CD8-positive, alpha-beta memory T cell (primary cell): ENCODE measurements around the gene ABHD4. TPM values are rescaled to one million over a fixed set of nuclear protein-coding genes. Genes with fewer than 3 reads are reported as not detected.

Experiments
- CTCF ChIA-PET: fragments of 350-600 bp; sonication (Branson Sonifier 250); formaldehyde crosslinking; loops from one replicate; lab custom pipeline; 2021; ENCODE audit warnings: antibody characterized with exemption; lab: Charles Lee
- POLR2A ChIA-PET: fragments of 350-600 bp; sonication (Branson Sonifier 250); formaldehyde crosslinking; loops from one replicate; lab custom pipeline; 2021; ENCODE audit warnings: antibody characterized with exemption; lab: Charles Lee
- DNase-seq, 5 donors: peaks; one replicate each; pipeline versions ENCODE4 v3.0.0 to v3.0.0-alpha.2; 2020 to 2022; ENCODE audit warnings: mixed read lengths in 1 of 5
- H3K27ac ChIP-seq: one replicate; pipeline ENCODE4 v1.7.0; 2013; ENCODE audit warnings: low read depth, mild to moderate bottlenecking, low read length, moderate library complexity
- H3K27me3 ChIP-seq: 2 replicates; pipeline ENCODE4 v1.7.0; 2013; ENCODE audit warnings: low read length, mild to moderate bottlenecking; ENCODE audit not compliant: insufficient read depth, poor library complexity, severe bottlenecking
- H3K36me3 ChIP-seq: 2 replicates; pipeline ENCODE4 v1.7.0; 2013; ENCODE audit warnings: mild to moderate bottlenecking, low read length, moderate library complexity; ENCODE audit not compliant: insufficient read depth
- H3K4me1 ChIP-seq: 2 replicates; pipeline ENCODE4 v1.7.0; 2013; ENCODE audit warnings: mild to moderate bottlenecking, low read length, moderate library complexity; ENCODE audit not compliant: insufficient read depth
- H3K4me3 ChIP-seq: 2 replicates; pipeline ENCODE4 v1.7.0; 2013; ENCODE audit warnings: mild to moderate bottlenecking, low read length
- H3K9me3 ChIP-seq: 2 replicates; pipeline ENCODE4 v1.7.0; 2013; ENCODE audit warnings: mild to moderate bottlenecking, low read length
- H3K27ac Mint-ChIP-seq, 8 donors: one replicate each; pipeline ENCODE4 v1.8.0; 2020 to 2021; ENCODE audit warnings: mixed read lengths in 8 of 8, mild to moderate bottlenecking in 6 of 8, inconsistent platforms in 3 of 8, moderate library complexity in 3 of 8
- H3K27me3 Mint-ChIP-seq, 2 donors: one replicate each; pipeline ENCODE4 v1.8.0; 2020 to 2021; ENCODE audit warnings: mixed read lengths in 2 of 2, mild to moderate bottlenecking in 1 of 2, moderate library complexity in 1 of 2
- H3K36me3 Mint-ChIP-seq, 3 donors: one replicate each; pipeline ENCODE4 v1.8.0; 2020 to 2021; ENCODE audit warnings: mixed read lengths in 3 of 3, inconsistent platforms in 1 of 3, mild to moderate bottlenecking in 1 of 3
- H3K4me1 Mint-ChIP-seq, 3 donors: one replicate each; pipeline ENCODE4 v1.8.0; 2020 to 2021; ENCODE audit warnings: mixed read lengths in 3 of 3, inconsistent platforms in 1 of 3, mild to moderate bottlenecking in 1 of 3
- H3K4me3 Mint-ChIP-seq, 7 donors: one replicate each; pipeline ENCODE4 v1.8.0; 2020 to 2021; ENCODE audit warnings: mixed read lengths in 7 of 7, mild to moderate bottlenecking in 6 of 7, moderate library complexity in 4 of 7, inconsistent platforms in 2 of 7
- H3K9me3 Mint-ChIP-seq, 5 donors: one replicate each; pipeline ENCODE4 v1.8.0; 2020 to 2022; ENCODE audit warnings: mixed read lengths in 5 of 5, mild to moderate bottlenecking in 3 of 5, moderate library complexity in 2 of 5, inconsistent platforms in 1 of 5
- polyA plus RNA-seq: library from polyadenylated mRNA; unstranded; fragments of 300-500 nt; fragmentation: Illumina TruSeq; gene quantifications from one replicate; pipeline ENCODE4 v1.2.3, GENCODE V29; 2021
- total RNA-seq, 2 experiments: library from RNA; stranded (reverse); gene quantifications; one replicate each; pipeline ENCODE4 v1.2.3, GENCODE V29; 2021

Gene ABHD4, protein sequence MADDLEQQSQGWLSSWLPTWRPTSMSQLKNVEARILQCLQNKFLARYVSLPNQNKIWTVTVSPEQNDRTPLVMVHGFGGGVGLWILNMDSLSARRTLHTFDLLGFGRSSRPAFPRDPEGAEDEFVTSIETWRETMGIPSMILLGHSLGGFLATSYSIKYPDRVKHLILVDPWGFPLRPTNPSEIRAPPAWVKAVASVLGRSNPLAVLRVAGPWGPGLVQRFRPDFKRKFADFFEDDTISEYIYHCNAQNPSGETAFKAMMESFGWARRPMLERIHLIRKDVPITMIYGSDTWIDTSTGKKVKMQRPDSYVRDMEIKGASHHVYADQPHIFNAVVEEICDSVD
- total RNA-seq (10 to 100 TPM in 1 of 2 experiments, 1 to 10 TPM in 1; 8.4 to 11.4 TPM), polyA plus RNA-seq (13.7 TPM)

DNA sequence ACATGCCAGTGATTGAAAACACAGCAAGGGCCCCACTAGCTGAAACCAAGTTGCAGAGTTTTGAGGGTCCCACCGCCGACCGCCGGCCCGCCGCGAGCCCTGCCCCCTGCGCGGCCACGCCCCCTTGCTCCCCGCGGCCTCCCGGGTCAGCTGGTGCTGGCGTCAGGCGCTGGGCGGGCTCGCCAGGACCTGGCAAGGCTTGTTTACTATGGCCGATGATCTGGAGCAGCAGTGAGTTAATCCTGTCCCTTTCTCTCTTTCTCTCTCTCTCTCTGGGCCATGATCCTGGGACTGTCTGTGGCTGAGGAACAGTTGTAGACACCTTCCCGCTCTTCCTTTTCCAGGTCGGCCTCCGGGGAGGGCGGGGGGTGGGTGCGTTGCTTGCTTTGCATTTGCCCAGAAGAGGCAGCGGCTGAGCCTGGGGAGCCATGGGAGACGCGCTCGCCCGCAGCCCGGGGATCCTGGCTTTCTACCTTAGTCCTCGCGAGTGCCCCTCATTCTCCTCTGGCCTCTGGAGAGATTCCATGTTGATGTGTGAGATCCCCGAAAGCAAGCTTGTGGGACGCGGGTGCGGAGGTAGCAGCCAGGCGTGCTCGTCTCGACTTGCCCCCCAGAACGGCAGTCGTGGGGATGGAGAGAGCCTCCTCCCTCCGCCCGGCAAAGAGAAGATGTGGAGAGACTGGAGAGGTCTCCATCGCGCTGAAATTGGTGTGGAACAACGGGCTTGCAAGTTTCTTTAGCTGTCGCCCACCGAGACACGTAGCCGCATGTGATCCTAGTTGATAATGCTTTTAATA, at the start of gene ABHD4:
Gene ABHD4 (plus strand): TSS at position 202 of the 797 bp plus-strand sequence. CDS start 7 bp downstream, at position 209.
- peak within 1 kb of the TSS; percentile 90 for H3K4me3 ChIP-seq
- H3K27ac ChIP-seq = peak within 1 kb of the TSS; percentile 74

DNA sequence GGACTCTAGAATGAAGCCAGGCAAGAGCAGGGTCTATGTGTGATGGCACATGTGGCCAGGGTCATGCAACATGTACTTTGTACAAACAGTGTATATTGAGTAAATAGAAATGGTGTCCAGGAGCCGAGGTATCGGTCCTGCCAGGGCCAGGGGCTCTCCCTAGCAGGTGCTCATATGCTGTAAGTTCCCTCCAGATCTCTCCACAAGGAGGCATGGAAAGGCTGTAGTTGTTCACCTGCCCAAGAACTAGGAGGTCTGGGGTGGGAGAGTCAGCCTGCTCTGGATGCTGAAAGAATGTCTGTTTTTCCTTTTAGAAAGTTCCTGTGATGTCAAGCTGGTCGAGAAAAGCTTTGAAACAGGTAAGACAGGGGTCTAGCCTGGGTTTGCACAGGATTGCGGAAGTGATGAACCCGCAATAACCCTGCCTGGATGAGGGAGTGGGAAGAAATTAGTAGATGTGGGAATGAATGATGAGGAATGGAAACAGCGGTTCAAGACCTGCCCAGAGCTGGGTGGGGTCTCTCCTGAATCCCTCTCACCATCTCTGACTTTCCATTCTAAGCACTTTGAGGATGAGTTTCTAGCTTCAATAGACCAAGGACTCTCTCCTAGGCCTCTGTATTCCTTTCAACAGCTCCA, 48.7 kb upstream of the ABHD4 start:
- H3K4me1 ChIP-seq = peaks cover 98% of the 10 kb centered on the region
- no peaks in the 10 kb centered on the region for H3K9me3 ChIP-seq
- H3K4me3 Mint-ChIP-seq = peak overlapping the region; percentile 79 to 93 (median 84)
- H3K36me3 Mint-ChIP-seq = peaks cover 66 to 92% (median 68%) of the 10 kb centered on the region in 3 donors
- POLR2A ChIA-PET = interaction anchor here (1.5 to 13.3 kb wide), 4 partner anchors 10 to 36 kb away, joined by 3 to 285 read pairs (median 222); no protein-coding TSS in a partner anchor
- H3K4me3 ChIP-seq = peak overlapping the region; percentile 19
- peaks cover 0 to 3% of the 10 kb centered on the region in 2 donors for H3K27me3 Mint-ChIP-seq
- no peaks in the 10 kb centered on the region for H3K9me3 Mint-ChIP-seq
- H3K27ac ChIP-seq = peak overlapping the region; percentile 55
- no peak for DNase-seq
- no peaks in the 10 kb centered on the region for H3K27me3 ChIP-seq
- CTCF ChIA-PET = interaction anchor here (1.0 to 13.0 kb wide), 6 partner anchors 7 to 23 kb away, joined by 3 to 338 read pairs (median 50); no protein-coding TSS in a partner anchor
- H3K4me1 Mint-ChIP-seq = peaks cover 92 to 98% (median 97%) of the 10 kb centered on the region in 3 donors
- peaks cover 75% of the 10 kb centered on the region for H3K36me3 ChIP-seq
- peak overlapping the region; percentile 96 to 100 (median 100) for H3K27ac Mint-ChIP-seq

More for the DNA sequence above, at the start of gene ABHD4:
- Mint-ChIP-seq H3K36me3 (peaks cover 14 to 34% (median 15%) of the 10 kb centered on the region in 3 donors), H3K27ac (peak within 1 kb of the TSS; percentile 69 to 97 (median 94)), H3K4me3 (peak within 1 kb of the TSS; percentile 93 to 98 (median 96)), H3K27me3 (peaks cover 0 to 3% of the 10 kb centered on the region in 2 donors), H3K4me1 (peaks cover 26 to 43% (median 36%) of the 10 kb centered on the region in 3 donors), H3K9me3 (no peaks in the 10 kb centered on the region)
- ChIA-PET POLR2A (interaction anchor here (0.5 to 2.8 kb wide), 8 partner anchors 9 to 329 kb away, joined by 3 to 51 read pairs (median 4); partner anchors contain the start of genes DAD1 and OXA1L), CTCF (interaction anchor here (0.6 to 6.5 kb wide), 8 partner anchors 8 to 388 kb away, joined by 3 to 37 read pairs (median 6); partner anchors contain the start of gene OXA1L)
- Histone ChIP-seq H3K9me3 (no peaks in the 10 kb centered on the region), H3K4me1 (peaks cover 10% of the 10 kb centered on the region), H3K36me3 (peaks cover 12% of the 10 kb centered on the region), H3K27me3 (no peaks in the 10 kb centered on the region)
- DNase-seq = peak; percentile 59 to 74 (median 63)

DNA sequence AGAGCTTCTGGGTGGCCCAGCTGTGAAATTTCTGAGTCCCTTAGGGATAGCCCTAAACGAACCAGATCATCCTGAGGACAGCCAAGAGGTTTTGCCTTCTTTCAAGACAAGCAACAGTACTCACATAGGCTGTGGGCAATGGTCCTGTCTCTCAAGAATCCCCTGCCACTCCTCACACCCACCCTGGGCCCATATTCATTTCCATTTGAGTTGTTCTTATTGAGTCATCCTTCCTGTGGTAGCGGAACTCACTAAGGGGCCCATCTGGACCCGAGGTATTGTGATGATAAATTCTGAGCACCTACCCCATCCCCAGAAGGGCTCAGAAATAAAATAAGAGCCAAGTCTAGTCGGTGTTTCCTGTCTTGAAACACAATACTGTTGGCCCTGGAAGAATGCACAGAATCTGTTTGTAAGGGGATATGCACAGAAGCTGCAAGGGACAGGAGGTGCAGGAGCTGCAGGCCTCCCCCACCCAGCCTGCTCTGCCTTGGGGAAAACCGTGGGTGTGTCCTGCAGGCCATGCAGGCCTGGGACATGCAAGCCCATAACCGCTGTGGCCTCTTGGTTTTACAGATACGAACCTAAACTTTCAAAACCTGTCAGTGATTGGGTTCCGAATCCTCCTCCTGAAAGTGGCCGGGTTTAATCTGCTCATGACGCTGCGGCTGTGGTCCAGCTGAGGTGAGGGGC, 48.0 kb upstream of the ABHD4 start:
- Mint-ChIP-seq H3K9me3 (no peaks in the 10 kb centered on the region), H3K36me3 (peaks cover 60 to 85% (median 63%) of the 10 kb centered on the region in 3 donors), H3K4me1 (peaks cover 92 to 98% (median 97%) of the 10 kb centered on the region in 3 donors), H3K27me3 (peaks cover 0 to 3% of the 10 kb centered on the region in 2 donors), H3K27ac (peak overlapping the region; percentile 96 to 100 (median 100)), H3K4me3 (peak overlapping the region; percentile 79 to 93 (median 84))
- Histone ChIP-seq H3K9me3 (no peaks in the 10 kb centered on the region), H3K27me3 (no peaks in the 10 kb centered on the region), H3K4me3 (peak overlapping the region; percentile 19), H3K36me3 (peaks cover 70% of the 10 kb centered on the region), H3K27ac (peak overlapping the region; percentile 55), H3K4me1 (peaks cover 98% of the 10 kb centered on the region)
- peak; percentile 55 to 85 (median 70) for DNase-seq
- POLR2A ChIA-PET = interaction anchor here (1.3 to 13.3 kb wide), 7 partner anchors 10 to 48 kb away, joined by 3 to 285 read pairs (median 12); partner anchors contain the start of gene DAD1
- CTCF ChIA-PET = interaction anchor here (0.5 to 13.0 kb wide), 12 partner anchors 8 to 909 kb away, joined by 3 to 338 read pairs (median 4); no protein-coding TSS in a partner anchor

DNA sequence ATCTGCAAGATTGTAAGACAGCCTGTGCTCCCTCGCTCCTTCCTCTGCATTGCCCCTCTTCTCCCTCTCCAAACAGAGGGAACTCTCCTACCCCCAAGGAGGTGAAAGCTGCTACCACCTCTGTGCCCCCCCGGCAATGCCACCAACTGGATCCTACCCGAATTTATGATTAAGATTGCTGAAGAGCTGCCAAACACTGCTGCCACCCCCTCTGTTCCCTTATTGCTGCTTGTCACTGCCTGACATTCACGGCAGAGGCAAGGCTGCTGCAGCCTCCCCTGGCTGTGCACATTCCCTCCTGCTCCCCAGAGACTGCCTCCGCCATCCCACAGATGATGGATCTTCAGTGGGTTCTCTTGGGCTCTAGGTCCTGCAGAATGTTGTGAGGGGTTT, 46.5 kb upstream of the ABHD4 start:
- Histone ChIP-seq H3K36me3 (peaks cover 55% of the 10 kb centered on the region), H3K4me3 (peak overlapping the region; percentile 1), H3K27ac (peak overlapping the region; percentile 32), H3K9me3 (no peaks in the 10 kb centered on the region), H3K27me3 (no peaks in the 10 kb centered on the region), H3K4me1 (peaks cover 94% of the 10 kb centered on the region)
- Mint-ChIP-seq H3K27ac (peak overlapping the region; percentile 96 to 100 (median 100)), H3K9me3 (peaks cover 0 to 4% (median 2%) of the 10 kb centered on the region in 5 donors), H3K4me1 (peaks cover 91 to 98% (median 97%) of the 10 kb centered on the region in 3 donors), H3K4me3 (peak overlapping the region; percentile 79 to 93 (median 84)), H3K36me3 (peaks cover 50 to 74% (median 51%) of the 10 kb centered on the region in 3 donors), H3K27me3 (peaks cover 0 to 10% of the 10 kb centered on the region in 2 donors)
- DNase-seq = peak in 1 of 5 donors; percentile 39
- CTCF ChIA-PET = interaction anchor here (1.1 to 13.0 kb wide), 9 partner anchors 9 to 700 kb away, joined by 3 to 338 read pairs (median 24); no protein-coding TSS in a partner anchor
- POLR2A ChIA-PET = interaction anchor here (0.6 to 13.3 kb wide), 8 partner anchors 12 to 555 kb away, joined by 3 to 285 read pairs (median 8); partner anchors contain the start of gene DAD1

DNA sequence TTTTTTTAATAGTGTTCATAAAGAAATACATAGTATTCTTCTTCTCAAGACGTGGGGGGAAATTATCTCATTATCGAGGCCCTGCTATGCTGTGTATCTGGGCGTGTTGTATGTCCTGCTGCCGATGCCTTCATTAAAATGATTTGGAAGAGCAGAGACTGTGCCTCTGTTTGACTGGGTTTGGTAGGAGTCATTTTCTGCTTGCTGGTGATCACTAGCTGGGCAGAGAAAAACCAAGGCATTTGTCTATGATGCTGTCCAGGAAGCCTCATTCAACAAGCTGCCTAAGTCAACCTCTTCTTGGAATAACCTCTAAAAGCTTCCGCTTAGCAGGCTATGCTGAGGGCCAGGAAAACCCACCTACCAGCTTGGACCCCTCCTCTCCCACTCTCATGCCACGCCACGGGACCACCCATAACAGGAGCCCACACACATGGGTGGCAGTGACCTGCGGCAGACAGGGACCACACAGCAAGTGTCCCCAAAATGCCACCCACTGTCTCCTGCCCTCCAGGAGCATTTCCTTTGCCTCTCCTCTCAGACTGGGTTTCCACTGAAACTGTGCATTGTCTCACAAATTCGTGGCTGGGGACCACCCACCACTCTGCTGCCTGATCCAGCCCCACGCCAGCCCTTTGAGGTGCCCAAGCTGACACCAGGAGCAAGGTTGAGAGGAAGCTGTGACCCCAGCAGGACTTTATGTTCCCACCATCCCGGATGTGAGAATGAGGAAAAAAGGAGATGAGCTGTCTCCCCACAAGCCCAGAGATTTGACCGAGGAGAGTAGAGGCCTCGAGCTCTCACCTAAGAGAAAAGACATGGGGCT, 45.9 kb upstream of the ABHD4 start:
- H3K4me1 ChIP-seq = peaks cover 90% of the 10 kb centered on the region
- Mint-ChIP-seq H3K9me3 (peaks cover 0 to 4% (median 2%) of the 10 kb centered on the region in 5 donors), H3K4me3 (peak overlapping the region; percentile 79 to 93 (median 84)), H3K27ac (peak overlapping the region; percentile 96 to 100 (median 100)), H3K27me3 (peaks cover 0 to 10% of the 10 kb centered on the region in 2 donors), H3K36me3 (peaks cover 47 to 68% (median 49%) of the 10 kb centered on the region in 3 donors), H3K4me1 (peaks cover 88 to 97% (median 96%) of the 10 kb centered on the region in 3 donors)
- ChIA-PET POLR2A (interaction anchor here (0.6 to 13.3 kb wide), 11 partner anchors 9 to 572 kb away, joined by 3 to 285 read pairs (median 5); partner anchors contain the start of gene DAD1), CTCF (interaction anchor here (0.9 to 13.0 kb wide), 11 partner anchors 10 to 700 kb away, joined by 3 to 338 read pairs (median 3); no protein-coding TSS in a partner anchor)
- H3K36me3 ChIP-seq = peaks cover 49% of the 10 kb centered on the region
- peak overlapping the region; percentile 32 for H3K27ac ChIP-seq
- no peaks in the 10 kb centered on the region for H3K27me3 ChIP-seq
- no peaks in the 10 kb centered on the region for H3K9me3 ChIP-seq
- peak overlapping the region; percentile 1 for H3K4me3 ChIP-seq
- peak in 1 of 5 donors; percentile 30 for DNase-seq

DNA sequence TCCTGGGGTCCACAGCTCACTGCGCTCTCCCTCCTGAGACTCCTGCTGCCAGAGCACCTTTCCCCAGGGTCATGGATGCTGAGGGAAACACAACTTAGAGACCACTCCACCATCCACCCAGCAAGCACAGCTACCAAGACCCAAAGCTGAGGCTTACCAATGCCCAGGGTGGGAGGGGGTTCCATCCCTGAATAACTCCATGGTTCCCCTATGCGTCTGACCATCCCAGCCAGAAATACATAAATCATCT, 45.3 kb upstream of the ABHD4 start:
- peaks cover 43 to 63% (median 44%) of the 10 kb centered on the region in 3 donors for H3K36me3 Mint-ChIP-seq
- H3K4me3 Mint-ChIP-seq = peak overlapping the region; percentile 29 to 93 (median 79)
- peak overlapping the region; percentile 96 to 100 (median 100) for H3K27ac Mint-ChIP-seq
- Histone ChIP-seq H3K36me3 (peaks cover 44% of the 10 kb centered on the region), H3K9me3 (no peaks in the 10 kb centered on the region), H3K27me3 (no peaks in the 10 kb centered on the region), H3K4me3 (no peak overlapping the region), H3K27ac (peak overlapping the region; percentile 32), H3K4me1 (peaks cover 90% of the 10 kb centered on the region)
- ChIA-PET CTCF (interaction anchor here (0.6 to 13.0 kb wide), 11 partner anchors 10 to 701 kb away, joined by 3 to 338 read pairs (median 3); no protein-coding TSS in a partner anchor), POLR2A (interaction anchor here (0.8 to 13.3 kb wide), 8 partner anchors 9 to 573 kb away, joined by 3 to 285 read pairs (median 12); partner anchors contain the start of gene DAD1)
- peak in 1 of 5 donors; percentile 13 for DNase-seq
- peaks cover 0 to 10% of the 10 kb centered on the region in 2 donors for H3K27me3 Mint-ChIP-seq
- H3K9me3 Mint-ChIP-seq = peaks cover 0 to 4% (median 2%) of the 10 kb centered on the region in 5 donors
- peaks cover 88 to 97% (median 96%) of the 10 kb centered on the region in 3 donors for H3K4me1 Mint-ChIP-seq
